ENCODE measurements around the gene CEP135.
A peak's percentile ranks its signal among the peaks of the same experiment; 100 is the strongest.
"Not testable (repeated sequence)": the region's sequence is repeated elsewhere in the genome, so short reads cannot be mapped to it uniquely, and the experiment has no call there.

Gene CEP135

GRCh38 chr4:55941881-55942396 is 6.8 kb upstream of the CEP135 start:
- no peak for DNase-seq

- DNase-seq = peak; percentile 20 to 41
These were observed 1.4 kb upstream of the CEP135 start for GRCh38 chr4:55947254-55947882.

GRCh38 chr4:55947912-55948725 is 626 bp upstream of the CEP135 start:
- peak; percentile 69 to 84 for DNase-seq

GRCh38 chr4:55949482-55949802 is 697 bp downstream of the CEP135 start:
- no peak for DNase-seq

- no peak for DNase-seq
These were observed 2.6 kb downstream of the CEP135 start for GRCh38 chr4:55951191-55951922.

GRCh38 chr4:55955710-55956109 is 7.0 kb downstream of the CEP135 start:
- no peak for DNase-seq

- DNase-seq = no peak
These were observed 10.9 kb downstream of the CEP135 start for GRCh38 chr4:55959655-55960054.

GRCh38 chr4:55964046-55964445 is 15.3 kb downstream of the CEP135 start:
- no peak for DNase-seq

GRCh38 chr4:55965585-55965984 is 16.8 kb downstream of the CEP135 start:
- DNase-seq = no peak

GRCh38 chr4:55966324-55966723 is 17.6 kb downstream of the CEP135 start:
- not testable (repeated sequence) for DNase-seq

- DNase-seq = no peak
These were observed 18.6 kb downstream of the CEP135 start for GRCh38 chr4:55967376-55967775.

- no peak for DNase-seq
These were observed 24.9 kb downstream of the CEP135 start for GRCh38 chr4:55973650-55974049.

- DNase-seq = no peak
These were observed 29.1 kb downstream of the CEP135 start for GRCh38 chr4:55977811-55978210.

- DNase-seq = no peak
These were observed 30.8 kb downstream of the CEP135 start for GRCh38 chr4:55979562-55979961.

GRCh38 chr4:55980725-55981124 is 32.0 kb downstream of the CEP135 start:
- DNase-seq = no peak

GRCh38 chr4:55982976-55983375 is 34.2 kb downstream of the CEP135 start:
- no peak for DNase-seq

GRCh38 chr4:55989766-55990165 is 41.0 kb downstream of the CEP135 start:
- no peak for DNase-seq

GRCh38 chr4:55993994-55994663 is 45.4 kb downstream of the CEP135 start:
- no peak for DNase-seq

GRCh38 chr4:55996646-55997045 is 47.9 kb downstream of the CEP135 start:
- DNase-seq = no peak

- DNase-seq = no peak
These were observed 54.9 kb downstream of the CEP135 start for GRCh38 chr4:56003606-56004005.

- no peak for DNase-seq
These were observed 55.5 kb downstream of the CEP135 start for GRCh38 chr4:56004235-56004634.

- no peak for DNase-seq
These were observed 58.4 kb downstream of the CEP135 start for GRCh38 chr4:56007154-56007553.

GRCh38 chr4:56008206-56008605 is 59.5 kb downstream of the CEP135 start:
- DNase-seq = no peak
